Karpas-422 (cell line): ENCODE measurements around the gene ACSM2B. TPM values are rescaled to one million over a fixed set of nuclear protein-coding genes. Genes with fewer than 3 reads are reported as not detected.

Source experiments
- DNase-seq: peaks from one replicate; pipeline ENCODE4 v3.0.0-alpha.2; 2015
- H2AFZ ChIP-seq: fragments of 200-600 bp; sonication (generic); 2 replicates; pipeline ENCODE4 v1.6.1; 2014; ENCODE audit warnings: antibody characterized with exemption, low read length, mixed read lengths
- H3K27ac ChIP-seq: fragments of 200-600 bp; sonication (generic); 2 replicates; pipeline ENCODE4 v1.5.1; 2014; ENCODE audit warnings: mild to moderate bottlenecking, low read length, moderate library complexity
- H3K27me3 ChIP-seq: fragments of 200-600 bp; sonication (generic); 2 replicates; pipeline ENCODE4 v1.6.1; 2014; ENCODE audit warnings: low read length, mixed read lengths
- H3K36me3 ChIP-seq: fragments of 200-600 bp; sonication (generic); 2 replicates; pipeline ENCODE4 v1.6.1; 2014; ENCODE audit warnings: low read length, mixed read lengths; ENCODE audit not compliant: insufficient read depth
- H3K4me1 ChIP-seq: fragments of 200-600 bp; sonication (generic); 2 replicates; pipeline ENCODE4 v1.6.1; 2014; ENCODE audit warnings: mild to moderate bottlenecking, low read length, mixed read lengths
- H3K4me2 ChIP-seq: fragments of 200-600 bp; sonication (generic); 2 replicates; pipeline ENCODE4 v1.6.1; 2014; ENCODE audit warnings: low read length, low read depth, mild to moderate bottlenecking; ENCODE audit not compliant: poor library complexity, severe bottlenecking
- H3K4me3 ChIP-seq: fragments of 200-600 bp; sonication (generic); 2 replicates; pipeline ENCODE4 v1.5.1; 2014; ENCODE audit warnings: mild to moderate bottlenecking, antibody characterized with exemption, low read length, mixed read lengths
- H3K79me2 ChIP-seq: fragments of 200-600 bp; sonication (generic); 2 replicates; pipeline ENCODE4 v1.6.1; 2014; ENCODE audit warnings: mild to moderate bottlenecking, low read length, mixed read lengths
- H3K9ac ChIP-seq: fragments of 200-600 bp; sonication (generic); 2 replicates; pipeline ENCODE4 v1.6.0; 2014; ENCODE audit warnings: low read length
- H3K9me2 ChIP-seq: fragments of 200-600 bp; sonication (generic), shearing (Covaris generic); replicated peaks from 2 replicates; pipeline ENCODE4 v1.6.0; 2014; ENCODE audit warnings: mild to moderate bottlenecking, low read length, moderate library complexity; ENCODE audit not compliant: insufficient read depth
- H3K9me3 ChIP-seq: fragments of 300-700, 200-600 bp; sonication (generic); 2 replicates; pipeline ENCODE4 v1.6.1; 2014; ENCODE audit warnings: low read length, mixed read lengths
- H4K20me1 ChIP-seq: fragments of 200-600 bp; sonication (generic); 2 replicates; pipeline ENCODE4 v1.6.1; 2014; ENCODE audit warnings: mild to moderate bottlenecking, antibody characterized with exemption, low read length, low read depth; ENCODE audit not compliant: insufficient read depth
- total RNA-seq: library from RNA; depleted of rRNA; stranded (reverse); fragments of >200 nt; shearing (Covaris generic); gene quantifications from 2 replicates; pipeline ENCODE4 v1.2.3, GENCODE V29; 2014; ENCODE audit warnings: low replicate concordance

ACSM2B gene
- total RNA-seq, 1 experiment from 2014 or later, result not detected

GRCh38 chr16:20614186-20615141 lies 38.3 kb upstream of the ACSM2B start:
- H3K4me2 ChIP-seq, result no peak overlapping the region
- no peak overlapping the region for H2AFZ ChIP-seq
- H3K79me2 ChIP-seq, result no peaks in the 10 kb centered on the region
- no peaks in the 10 kb centered on the region for H4K20me1 ChIP-seq
- no peak overlapping the region for H3K27ac ChIP-seq
- DNase-seq, result no peak
- H3K4me1 ChIP-seq, result no peaks in the 10 kb centered on the region
- no peak overlapping the region for H3K4me3 ChIP-seq
- no peaks in the 10 kb centered on the region for H3K9me2 ChIP-seq
- H3K36me3 ChIP-seq, result no peaks in the 10 kb centered on the region
- H3K9ac ChIP-seq, result no peak overlapping the region
- no peaks in the 10 kb centered on the region for H3K9me3 ChIP-seq
- no peaks in the 10 kb centered on the region for H3K27me3 ChIP-seq

- no peaks in the 10 kb centered on the region for H3K79me2 ChIP-seq
- no peaks in the 10 kb centered on the region for H3K36me3 ChIP-seq
- no peak overlapping the region for H3K4me3 ChIP-seq
- no peak overlapping the region for H3K9ac ChIP-seq
- H3K4me1 ChIP-seq, result no peaks in the 10 kb centered on the region
- no peaks in the 10 kb centered on the region for H4K20me1 ChIP-seq
- no peaks in the 10 kb centered on the region for H3K27me3 ChIP-seq
- H3K9me2 ChIP-seq, result no peaks in the 10 kb centered on the region
- no peaks in the 10 kb centered on the region for H3K9me3 ChIP-seq
- H3K27ac ChIP-seq, result no peak overlapping the region
- H3K4me2 ChIP-seq, result no peak overlapping the region
- no peak for DNase-seq
- H2AFZ ChIP-seq, result no peak overlapping the region
These were observed 37.5 kb upstream of the ACSM2B start for GRCh38 chr16:20613481-20614185.

DNA sequence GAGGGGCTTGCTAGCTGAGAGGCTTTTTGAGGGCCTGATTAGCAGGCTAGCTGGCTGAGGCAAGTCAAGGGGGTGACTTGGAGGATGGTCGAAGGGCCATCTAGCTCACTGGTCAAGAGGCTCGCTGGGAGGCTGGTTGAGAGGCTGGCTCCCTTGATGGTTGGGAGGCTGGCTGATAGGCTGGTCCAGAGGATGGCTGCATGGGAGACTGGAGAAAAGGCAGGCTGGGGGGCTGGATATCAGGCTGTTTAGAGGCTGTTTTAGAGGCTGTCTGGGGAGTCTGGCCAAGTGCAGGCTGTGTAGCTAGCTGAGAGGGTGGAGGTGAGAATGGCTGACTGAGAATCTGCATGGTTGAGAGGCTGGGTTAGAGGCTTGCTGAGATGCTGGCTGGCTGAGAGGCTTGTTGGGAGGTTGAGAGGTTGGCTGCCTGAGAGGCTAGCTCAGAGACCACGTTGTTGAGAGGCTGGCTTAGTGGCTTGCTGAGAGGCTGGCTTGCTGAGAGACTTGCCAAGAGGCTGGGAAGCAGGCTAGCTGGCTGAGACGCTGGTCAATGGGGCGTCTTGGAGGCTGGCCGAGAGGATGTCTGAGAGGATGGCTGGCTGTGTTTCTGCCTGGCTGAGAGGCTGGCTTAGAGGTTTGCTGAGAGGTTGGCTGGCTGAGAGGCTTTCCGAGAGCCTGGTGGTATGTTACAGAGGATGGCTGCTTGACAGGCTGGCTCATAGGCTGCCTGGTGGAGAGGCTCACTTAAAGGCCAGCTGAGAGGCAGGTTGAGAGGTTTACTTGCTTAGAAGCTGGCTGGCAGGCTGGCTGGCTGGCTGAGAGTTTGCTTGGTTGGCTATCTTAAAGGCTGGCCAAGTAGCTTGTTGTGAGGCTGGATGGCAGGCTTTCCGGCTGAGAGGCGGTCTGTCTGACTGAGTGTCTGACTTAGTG lies 36.6 kb upstream of the ACSM2B start:
- Histone ChIP-seq H3K4me2 (no peak overlapping the region), H3K9me2 (no peaks in the 10 kb centered on the region), H3K79me2 (no peaks in the 10 kb centered on the region), H3K4me1 (no peaks in the 10 kb centered on the region), H3K27ac (no peak overlapping the region), H4K20me1 (no peaks in the 10 kb centered on the region), H3K4me3 (no peak overlapping the region), H3K27me3 (no peaks in the 10 kb centered on the region), H3K9ac (no peak overlapping the region), H3K9me3 (no peaks in the 10 kb centered on the region), H3K36me3 (no peaks in the 10 kb centered on the region), H2AFZ (no peak overlapping the region)
- no peak for DNase-seq

- H3K9me2 ChIP-seq, result no peaks in the 10 kb centered on the region
- H4K20me1 ChIP-seq, result no peaks in the 10 kb centered on the region
- no peak overlapping the region for H3K27ac ChIP-seq
- no peaks in the 10 kb centered on the region for H3K79me2 ChIP-seq
- no peak for DNase-seq
- H3K4me1 ChIP-seq, result no peaks in the 10 kb centered on the region
- H3K9ac ChIP-seq, result no peak overlapping the region
- H3K4me2 ChIP-seq, result no peak overlapping the region
- H3K27me3 ChIP-seq, result no peaks in the 10 kb centered on the region
- H3K9me3 ChIP-seq, result no peaks in the 10 kb centered on the region
- H3K4me3 ChIP-seq, result no peak overlapping the region
- no peaks in the 10 kb centered on the region for H3K36me3 ChIP-seq
- no peak overlapping the region for H2AFZ ChIP-seq
These were observed 35.9 kb upstream of the ACSM2B start for GRCh38 chr16:20611975-20612481.

DNA sequence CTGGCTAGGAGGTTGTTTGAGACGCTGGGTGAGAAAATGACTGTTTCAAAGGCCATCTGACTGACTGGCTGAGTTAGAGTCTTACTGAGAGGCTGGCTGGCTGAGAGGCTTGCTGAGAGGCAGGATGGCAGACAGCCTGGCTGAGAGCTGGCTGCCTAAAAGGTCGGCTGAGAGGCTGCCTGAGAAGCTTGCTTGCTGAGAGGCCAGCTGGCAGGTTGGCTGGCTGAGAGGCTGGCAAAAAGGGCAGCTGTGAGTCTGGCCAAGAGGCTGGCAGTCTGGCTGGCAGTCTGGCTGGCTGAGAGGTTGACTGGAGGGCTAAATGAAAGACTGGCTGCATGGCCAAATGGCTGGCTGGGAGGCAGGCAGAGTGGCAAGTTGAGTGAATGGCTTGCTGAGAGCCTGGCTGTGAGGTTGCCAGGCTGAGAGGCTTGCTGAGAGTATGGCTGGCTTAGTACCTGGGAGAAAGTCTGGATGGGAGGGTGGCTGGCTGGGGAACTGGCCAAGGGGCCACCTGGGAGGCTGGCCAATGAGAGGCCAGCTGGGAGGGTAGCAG lies 35.3 kb upstream of the ACSM2B start:
- no peak overlapping the region for H2AFZ ChIP-seq
- no peak overlapping the region for H3K9ac ChIP-seq
- H3K4me3 ChIP-seq, result no peak overlapping the region
- no peaks in the 10 kb centered on the region for H3K9me2 ChIP-seq
- no peaks in the 10 kb centered on the region for H4K20me1 ChIP-seq
- H3K79me2 ChIP-seq, result no peaks in the 10 kb centered on the region
- no peaks in the 10 kb centered on the region for H3K36me3 ChIP-seq
- no peaks in the 10 kb centered on the region for H3K27me3 ChIP-seq
- H3K9me3 ChIP-seq, result no peaks in the 10 kb centered on the region
- no peak overlapping the region for H3K27ac ChIP-seq
- no peak overlapping the region for H3K4me2 ChIP-seq
- DNase-seq, result no peak
- H3K4me1 ChIP-seq, result no peaks in the 10 kb centered on the region

DNA sequence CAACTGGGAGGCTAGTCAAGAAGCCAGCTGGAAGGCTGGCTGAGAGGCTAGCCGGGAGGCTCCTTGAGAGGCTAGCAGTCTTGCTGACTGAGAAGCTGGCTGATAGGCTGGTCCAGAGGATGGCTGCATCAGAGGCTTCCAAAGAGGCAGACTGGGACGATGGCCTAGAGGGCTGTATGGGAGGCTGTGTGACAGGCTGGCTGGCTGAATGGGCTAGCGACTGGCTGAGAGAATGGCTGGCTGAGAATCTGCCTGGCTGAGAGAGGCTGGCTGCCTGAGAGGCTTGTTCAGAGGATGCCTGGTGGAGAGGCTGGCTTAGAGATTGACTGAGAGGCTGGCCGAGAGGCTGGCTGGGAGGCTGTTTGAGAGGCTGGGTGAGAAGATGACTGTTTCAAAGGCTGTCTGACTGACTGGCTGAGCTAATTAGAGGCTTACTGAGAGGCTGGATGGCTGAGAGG lies 34.8 kb upstream of the ACSM2B start:
- Histone ChIP-seq H2AFZ (no peak overlapping the region), H3K9ac (no peak overlapping the region), H3K36me3 (no peaks in the 10 kb centered on the region)

DNA sequence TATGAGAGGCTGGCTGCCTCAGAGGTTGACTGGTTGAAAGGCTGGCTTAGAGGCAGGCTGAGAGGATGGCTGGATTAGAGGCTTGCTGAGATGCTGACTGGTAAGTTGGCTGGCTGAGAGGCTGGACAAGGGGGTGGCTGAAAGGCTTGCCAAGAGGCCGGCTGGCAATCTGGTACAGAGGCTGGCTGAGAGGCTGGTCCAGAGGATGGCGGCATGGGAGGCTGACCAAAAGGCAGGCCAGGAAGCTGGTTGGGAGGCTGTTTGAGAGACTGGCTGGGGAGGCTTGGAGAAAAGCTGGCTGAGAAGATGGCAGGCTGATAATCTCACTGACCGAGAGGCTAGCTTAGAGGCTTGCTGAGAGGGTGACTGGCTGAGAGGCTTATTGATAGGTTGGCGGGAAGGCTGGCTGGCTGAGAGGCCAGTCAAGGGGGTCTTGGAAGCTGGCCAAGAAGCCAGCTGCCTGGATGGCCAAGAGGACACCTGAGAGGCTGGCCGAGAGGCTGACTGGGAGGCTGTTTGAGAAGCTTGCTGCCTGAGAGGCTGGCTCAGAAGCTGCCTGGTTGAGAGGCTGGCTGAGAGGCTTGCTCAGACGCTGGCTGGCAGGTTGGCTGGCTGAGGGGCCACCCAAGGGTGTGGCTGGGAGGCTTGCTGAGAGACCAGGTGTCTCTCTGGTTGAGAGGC lies 34.2 kb upstream of the ACSM2B start:
- Histone ChIP-seq H3K27me3 (no peaks in the 10 kb centered on the region), H4K20me1 (no peaks in the 10 kb centered on the region), H3K9me3 (no peaks in the 10 kb centered on the region), H3K9me2 (no peaks in the 10 kb centered on the region), H3K4me3 (no peak overlapping the region), H3K4me1 (no peaks in the 10 kb centered on the region), H2AFZ (no peak overlapping the region), H3K9ac (no peak overlapping the region), H3K36me3 (no peaks in the 10 kb centered on the region), H3K79me2 (no peaks in the 10 kb centered on the region), H3K27ac (no peak overlapping the region), H3K4me2 (no peak overlapping the region)
- DNase-seq, result no peak

More for the DNA sequence above, 34.8 kb upstream of the ACSM2B start:
- no peaks in the 10 kb centered on the region for H3K79me2 ChIP-seq
- no peak overlapping the region for H3K4me3 ChIP-seq
- no peaks in the 10 kb centered on the region for H3K27me3 ChIP-seq
- no peak for DNase-seq
- H3K9me2 ChIP-seq, result no peaks in the 10 kb centered on the region
- no peaks in the 10 kb centered on the region for H3K4me1 ChIP-seq
- no peaks in the 10 kb centered on the region for H4K20me1 ChIP-seq
- H3K4me2 ChIP-seq, result no peak overlapping the region
- H3K9me3 ChIP-seq, result no peaks in the 10 kb centered on the region
- H3K27ac ChIP-seq, result no peak overlapping the region
